GM12872 (cell line): ENCODE measurements around the gene SIRT3.

Experiments
- TF ChIP-seq, protein P1 (sequence below): IDR thresholded peaks from 3 replicates; pipeline ENCODE4 v1.5.1; 2011; ENCODE audit warnings: low read depth, mild to moderate bottlenecking, low read length, moderate library complexity; ENCODE audit not compliant: insufficient read depth

The SIRT3 gene

DNA sequence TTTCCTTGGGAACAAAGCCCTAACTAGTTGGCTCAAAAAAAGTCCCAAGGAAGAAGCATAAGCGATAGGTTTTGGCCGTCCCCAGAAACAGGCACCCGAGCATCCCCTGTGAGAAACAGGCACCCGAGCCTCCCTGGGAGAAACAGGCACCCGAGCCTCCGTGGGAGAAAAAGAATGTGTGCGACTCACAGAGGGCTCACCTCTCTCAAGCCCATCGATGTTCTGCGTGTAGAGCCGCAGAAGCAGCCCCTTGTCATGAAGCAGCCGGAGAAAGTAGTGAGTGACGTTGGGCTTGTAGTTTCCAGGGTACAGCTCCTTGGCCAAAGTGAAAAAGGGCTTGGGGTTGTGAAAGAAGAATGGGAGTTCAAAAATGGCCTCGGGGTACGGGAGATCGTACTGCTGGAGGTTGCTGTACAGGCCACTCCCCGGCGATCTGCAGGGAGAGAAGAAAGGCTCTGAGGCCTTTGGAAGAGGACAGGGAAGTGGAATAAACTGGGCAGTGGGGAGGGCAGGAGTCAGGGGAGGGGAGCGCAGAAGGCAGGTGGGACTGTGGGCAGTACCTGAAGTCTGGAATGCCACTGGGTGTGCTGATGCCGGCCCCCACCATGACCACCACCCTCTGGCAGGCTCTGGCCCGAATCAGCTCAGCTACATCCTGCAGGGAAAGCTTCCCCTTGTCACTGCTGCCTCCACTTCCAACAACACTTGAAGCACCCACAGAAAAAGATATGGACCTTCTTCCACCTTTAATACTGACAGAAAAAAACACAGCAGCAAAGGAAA, 3.2 kb downstream of the SIRT3 start:
- TF ChIP-seq, protein P1, sequence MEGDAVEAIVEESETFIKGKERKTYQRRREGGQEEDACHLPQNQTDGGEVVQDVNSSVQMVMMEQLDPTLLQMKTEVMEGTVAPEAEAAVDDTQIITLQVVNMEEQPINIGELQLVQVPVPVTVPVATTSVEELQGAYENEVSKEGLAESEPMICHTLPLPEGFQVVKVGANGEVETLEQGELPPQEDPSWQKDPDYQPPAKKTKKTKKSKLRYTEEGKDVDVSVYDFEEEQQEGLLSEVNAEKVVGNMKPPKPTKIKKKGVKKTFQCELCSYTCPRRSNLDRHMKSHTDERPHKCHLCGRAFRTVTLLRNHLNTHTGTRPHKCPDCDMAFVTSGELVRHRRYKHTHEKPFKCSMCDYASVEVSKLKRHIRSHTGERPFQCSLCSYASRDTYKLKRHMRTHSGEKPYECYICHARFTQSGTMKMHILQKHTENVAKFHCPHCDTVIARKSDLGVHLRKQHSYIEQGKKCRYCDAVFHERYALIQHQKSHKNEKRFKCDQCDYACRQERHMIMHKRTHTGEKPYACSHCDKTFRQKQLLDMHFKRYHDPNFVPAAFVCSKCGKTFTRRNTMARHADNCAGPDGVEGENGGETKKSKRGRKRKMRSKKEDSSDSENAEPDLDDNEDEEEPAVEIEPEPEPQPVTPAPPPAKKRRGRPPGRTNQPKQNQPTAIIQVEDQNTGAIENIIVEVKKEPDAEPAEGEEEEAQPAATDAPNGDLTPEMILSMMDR, result no peak

DNA sequence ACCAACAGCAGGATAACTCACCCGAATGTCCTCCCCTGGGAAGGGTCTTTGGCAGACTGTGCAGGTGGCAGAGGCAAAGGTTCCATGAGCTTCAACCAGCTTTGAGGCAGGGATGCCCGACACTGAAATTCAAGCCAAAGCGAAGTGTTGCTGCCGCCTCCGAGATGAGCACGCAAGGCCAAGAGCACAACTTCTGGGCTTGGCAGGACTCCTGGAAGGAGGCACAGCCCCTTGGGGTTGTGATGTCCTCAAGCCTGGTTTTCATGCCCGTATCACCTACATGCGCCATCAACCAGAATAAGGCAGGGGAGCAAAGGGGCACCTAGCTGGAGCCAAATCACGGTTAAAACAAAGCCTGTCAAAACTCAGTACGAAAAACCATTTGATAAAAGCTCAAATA, 5.7 kb downstream of the SIRT3 start:
- TF ChIP-seq, protein P1, result no peak

DNA sequence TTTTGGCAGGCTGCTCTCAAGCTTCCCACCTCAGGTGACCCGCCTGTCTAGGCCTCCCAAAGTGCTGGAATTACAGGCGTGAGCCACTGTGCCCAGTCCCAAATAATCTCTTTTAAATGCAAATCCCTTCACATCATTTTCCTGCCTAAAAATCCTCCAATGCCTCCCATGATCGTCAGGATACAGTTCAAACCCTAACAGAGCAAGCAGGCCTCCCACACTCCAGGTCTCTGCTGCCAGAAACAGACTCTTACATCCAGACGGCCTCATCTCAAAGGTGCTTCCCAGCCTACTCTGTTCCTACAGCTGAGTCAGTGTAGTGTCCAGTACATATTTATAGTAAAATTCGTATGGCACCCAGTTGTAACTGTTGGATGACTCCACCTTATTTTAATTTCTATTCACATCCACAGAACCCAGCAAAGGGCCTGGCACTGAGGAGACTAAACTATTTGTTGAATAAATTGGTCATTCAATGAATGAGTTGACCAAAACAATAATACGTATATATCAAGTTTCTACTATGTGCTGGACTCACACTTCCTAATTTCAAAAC, 8.2 kb downstream of the SIRT3 start:
- TF ChIP-seq, protein P1, result no peak

DNA sequence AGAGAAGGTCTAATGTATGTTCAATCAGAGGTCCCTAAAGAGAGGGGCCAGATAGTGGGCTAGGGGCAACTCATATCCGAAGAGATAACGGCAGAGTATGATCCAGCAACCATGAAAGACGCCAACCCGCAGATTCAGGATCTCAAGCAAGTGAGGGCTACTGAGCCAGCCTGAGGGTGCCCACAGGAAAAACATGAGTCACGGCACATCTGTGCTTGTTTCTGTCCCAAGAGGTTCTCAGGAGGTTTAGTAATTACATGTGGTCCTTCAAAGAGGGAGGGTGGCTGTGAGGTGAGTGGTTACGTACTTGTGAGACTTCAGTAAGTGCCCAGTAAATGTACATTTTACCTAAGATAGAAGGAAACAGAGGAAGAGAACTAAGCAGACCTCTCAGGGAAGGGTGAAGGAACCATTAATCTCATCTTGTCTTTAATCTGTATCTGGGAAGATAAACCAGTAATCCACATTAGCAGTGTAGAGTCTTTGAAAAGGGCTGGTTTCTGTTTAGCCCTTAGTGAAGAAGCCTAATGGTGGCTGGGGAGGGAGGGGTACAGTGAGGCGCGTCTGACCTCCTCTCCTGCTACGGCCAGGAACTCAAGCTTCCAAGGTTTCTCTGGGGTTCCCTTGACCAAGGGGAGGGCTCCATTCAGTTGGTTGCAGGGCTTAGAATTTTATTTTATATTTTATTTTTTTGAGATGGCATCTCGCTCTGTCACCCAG, 10.2 kb downstream of the SIRT3 start:
- TF ChIP-seq, protein P1, result no peak

DNA sequence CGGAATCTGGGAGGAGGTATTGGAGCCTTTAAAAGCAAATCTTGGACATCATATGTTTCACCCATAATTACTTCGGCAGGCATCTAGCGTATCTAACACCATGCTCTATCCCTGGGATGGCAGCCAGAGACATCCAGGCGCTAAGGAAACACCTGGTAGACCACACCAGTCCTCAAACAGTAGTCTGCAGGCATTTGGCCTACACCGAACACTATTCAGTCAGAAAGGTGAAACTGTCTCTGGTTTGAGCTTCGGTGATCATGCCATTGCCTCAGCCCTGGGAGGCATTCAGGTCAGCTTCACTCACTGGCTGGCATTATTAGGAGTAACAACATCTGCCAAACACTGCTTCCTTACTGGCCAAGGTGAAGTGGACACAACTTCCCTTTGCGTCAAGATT, 11.7 kb downstream of the SIRT3 start:
- TF ChIP-seq, protein P1, result no peak

DNA sequence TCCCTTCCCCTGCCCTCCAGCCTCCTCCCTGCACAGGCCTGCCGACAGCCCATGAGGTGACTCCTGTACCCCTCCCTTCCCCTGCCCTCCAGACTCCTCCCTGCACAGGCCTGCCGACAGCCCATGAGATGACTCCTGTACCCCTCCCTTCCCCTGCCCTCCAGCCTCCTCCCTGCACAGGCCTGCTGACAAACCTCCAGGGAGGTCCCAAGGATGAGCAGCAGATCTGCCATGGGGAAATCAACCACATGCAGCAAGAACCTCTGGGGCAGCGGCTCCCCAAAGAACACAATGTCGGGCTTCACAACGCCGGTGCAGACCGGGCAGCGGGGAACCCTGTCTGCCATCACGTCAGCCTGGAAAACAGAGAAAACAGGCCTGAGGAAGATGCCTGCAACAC, 12.3 kb downstream of the SIRT3 start:
- TF ChIP-seq, protein P1, result no peak

DNA sequence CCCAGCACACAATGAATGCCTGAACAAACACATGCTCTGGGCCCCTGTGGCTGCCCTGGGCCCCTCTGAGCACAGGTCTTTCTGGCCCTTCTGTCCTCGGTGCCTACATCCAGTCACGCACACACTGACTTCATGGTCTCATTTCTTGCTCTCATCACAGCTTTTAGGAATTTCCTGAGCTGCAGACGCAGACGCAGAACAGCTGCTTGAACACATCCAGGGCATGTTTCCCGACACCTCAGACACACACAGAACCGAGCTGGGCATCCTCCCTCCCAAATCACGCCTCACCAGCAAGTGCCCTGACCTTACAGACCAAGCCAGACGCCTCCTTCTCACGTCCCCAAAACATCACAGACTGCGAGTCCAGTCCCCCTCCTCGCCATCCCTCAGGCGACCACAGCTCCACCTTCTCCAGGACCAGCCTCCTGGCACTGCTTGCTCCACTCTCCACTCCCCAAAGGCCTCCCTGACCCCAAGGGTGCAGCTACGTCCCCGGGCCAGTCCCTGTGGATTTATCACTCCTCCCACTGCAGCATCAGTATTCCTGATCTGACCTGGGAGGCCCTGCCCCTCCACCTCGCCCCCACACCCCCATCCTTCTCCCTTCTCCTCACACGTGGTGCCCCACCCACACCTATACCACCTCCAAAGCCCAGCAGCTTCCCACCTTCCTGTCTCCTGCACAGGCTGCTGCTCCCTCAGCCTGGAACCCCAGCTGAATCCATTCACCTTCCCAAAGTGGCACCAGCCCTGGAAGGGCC, 12.9 kb downstream of the SIRT3 start:
- TF ChIP-seq, protein P1, result no peak
